GM18498 (cell line): ENCODE data around the gene OSTN.

Experiments used
- ATAC-seq: cut with Tn5 transposase; IDR thresholded peaks from one replicate; pipeline ENCODE4 v1.9.1; 2021; ENCODE audit warnings: mild to moderate bottlenecking, moderate library complexity; ENCODE audit not compliant: unreplicated experiment

Gene OSTN

DNA sequence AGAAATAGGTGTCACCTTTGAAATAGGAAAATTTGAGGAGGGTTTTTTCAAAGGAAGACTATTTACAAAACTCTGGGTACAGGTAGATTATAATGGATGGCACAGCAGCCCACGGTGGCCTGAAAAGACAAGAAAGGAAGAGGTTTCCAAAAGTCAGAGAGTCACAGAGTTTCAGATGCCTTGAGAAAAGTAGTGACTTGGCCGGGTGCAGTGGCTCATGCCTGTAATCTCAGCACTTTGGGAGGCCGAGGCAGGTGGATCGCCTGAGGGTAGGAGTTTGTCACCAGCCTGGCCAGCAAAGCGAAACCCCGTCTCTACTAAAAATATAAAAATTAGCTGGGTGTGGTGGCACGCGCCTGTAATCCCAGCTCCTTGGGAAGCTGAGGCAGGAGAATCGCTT is 35.2 kb downstream of the OSTN start:
- ATAC-seq = no peak

DNA sequence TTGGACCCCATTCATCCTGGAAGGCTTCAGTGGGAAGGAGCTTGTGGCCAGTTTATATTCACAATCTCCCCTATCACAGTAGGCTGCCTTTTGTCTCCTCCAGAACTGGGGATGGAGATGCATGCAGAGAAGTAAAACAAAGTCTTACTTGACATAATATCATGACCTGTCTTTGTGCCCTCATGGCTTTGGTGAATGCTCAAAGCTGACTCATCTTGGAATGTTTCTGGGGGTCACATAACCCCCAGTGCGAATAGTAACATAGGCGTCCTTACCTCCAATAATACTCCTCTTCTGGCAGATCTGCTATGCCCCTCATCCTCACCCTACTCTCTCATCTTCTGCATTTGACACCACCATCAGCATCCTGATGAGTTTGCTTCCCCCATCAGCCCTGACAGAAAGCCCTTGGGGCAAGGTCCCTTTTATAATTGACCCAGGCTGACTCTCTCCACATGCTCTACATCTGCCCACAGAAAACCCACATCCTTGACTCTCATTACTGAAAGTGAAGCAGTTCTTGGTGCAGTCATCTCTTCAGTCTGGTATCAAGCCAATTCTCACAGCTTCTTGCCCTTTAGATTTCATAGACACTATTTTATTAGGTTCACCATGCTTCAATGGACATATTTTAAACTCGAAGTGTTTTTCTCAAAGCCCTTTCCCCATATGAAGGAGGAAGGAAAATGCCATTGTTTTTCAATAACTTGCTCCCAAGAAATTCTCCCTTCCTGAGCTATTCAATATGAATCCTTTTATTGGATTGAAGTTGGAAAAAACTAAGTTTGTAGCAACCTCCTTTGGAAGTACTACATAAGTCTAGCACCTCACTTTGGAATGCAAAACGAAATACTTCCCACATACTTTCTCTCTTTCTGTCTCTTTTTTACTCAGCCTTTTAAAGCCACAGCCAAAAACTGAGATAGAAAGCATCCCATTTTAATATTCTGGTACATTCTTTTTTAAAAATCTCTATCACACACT is 36.6 kb downstream of the OSTN start:
- peak; percentile 99 for ATAC-seq

DNA sequence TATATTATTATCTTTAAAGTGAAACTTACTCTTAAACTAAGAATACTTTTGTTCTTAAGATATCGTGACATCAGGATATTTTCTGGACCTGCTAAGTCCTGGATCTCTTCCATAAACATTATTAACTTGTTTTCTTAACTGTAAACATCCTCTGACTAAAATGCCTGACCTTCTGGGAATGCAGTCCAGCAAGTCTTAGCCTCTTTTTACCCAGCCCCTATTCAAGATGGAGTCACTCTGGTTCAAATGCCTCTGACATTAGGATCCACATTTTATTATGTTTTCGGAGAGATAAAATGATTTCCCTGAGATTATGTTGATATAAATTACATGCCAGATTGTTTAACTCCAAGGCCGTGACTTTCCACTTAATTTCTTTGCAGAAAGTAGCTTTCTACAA is 37.6 kb downstream of the OSTN start:
- ATAC-seq = no peak

DNA sequence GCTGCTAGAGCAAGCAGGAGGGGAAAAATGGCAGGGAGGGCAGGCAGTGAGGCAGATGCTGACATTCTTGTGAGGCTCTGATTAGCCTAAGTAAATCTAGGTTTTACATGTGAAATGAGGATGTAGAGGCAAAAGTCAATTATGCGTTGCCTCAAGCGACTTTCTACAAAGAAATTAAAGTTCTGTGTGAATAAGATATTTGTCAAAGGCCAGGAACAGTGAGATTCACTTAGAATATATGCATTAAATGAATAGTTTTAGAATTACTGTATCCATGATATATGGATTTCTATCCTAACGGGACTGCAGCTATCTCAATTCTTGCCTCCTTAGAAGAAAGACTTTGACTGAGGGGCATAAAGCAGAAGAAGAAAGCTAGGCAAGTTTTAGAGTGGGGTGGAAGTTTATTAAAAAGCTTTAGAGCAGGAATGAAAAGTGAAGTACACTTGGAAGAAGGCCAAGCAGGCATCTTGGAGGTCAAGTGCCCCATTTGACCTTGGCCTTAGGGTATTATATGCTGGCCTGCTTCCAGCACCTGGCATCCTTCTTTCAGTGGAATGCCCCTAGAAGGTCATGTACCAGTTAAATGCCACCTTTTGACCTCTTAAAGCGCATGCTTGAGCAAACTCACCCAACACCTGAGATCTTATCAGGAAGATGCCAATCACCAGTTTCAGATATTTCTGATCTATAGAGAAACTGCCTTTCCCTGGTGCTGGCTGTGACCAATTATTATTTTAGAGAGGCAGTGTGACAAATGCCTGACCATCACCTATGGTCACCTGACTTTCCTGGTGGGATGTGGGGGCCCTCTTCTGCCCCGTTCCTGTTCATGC is 38.2 kb downstream of the OSTN start:
- no peak for ATAC-seq

DNA sequence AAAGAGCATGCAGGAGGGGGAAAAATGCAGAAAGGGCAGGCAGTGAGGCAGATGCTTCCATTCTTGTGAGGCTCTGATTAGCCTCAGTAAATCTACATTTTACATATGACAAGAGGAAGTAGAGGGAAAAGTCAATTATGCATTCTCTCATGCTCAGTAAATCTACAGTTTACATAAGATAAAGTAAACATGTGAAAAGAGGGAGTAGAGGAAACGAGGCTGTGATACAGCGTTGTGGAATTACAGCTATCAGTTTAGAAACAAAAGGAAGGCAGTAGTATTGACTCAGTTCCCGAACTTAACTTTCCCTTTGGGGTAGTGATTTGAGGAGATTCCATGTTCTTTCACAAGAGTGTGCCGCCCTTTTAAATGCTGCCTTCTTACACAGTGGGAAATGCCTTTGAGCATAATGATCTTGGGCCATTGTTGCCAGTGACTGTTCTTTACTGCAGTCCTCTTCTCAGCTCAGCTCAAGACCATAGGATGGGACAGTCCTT is 39.3 kb downstream of the OSTN start:
- ATAC-seq = no peak

DNA sequence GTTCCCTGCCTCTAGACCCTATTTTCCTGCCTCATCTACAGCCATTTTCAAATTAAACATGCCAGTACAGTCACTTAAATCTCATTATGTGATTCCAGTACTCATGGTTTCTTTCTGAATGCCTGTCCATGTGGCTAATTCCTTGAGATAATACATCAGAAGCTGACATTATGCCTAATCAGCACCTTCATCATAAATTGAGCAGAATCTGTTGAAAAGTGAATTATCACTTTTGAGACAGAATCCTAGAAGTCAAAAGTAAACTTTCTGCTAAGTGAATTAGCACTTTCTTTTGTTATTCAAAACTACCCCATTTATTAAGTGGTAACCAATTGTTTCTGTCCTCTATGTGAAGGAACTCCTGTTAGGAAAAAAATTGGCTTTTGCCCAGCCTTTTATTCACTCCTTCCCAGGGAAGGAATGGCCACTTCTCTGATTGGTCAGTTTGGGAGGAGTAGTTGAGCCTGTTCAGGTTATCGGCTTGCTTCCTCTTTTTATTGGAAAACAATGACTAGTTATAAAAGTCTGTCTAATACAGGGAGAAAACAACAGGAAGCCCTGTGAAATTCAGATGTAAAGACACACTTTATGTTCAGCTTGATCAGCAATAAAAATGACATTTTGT is 40.5 kb downstream of the OSTN start:
- ATAC-seq = no peak

DNA sequence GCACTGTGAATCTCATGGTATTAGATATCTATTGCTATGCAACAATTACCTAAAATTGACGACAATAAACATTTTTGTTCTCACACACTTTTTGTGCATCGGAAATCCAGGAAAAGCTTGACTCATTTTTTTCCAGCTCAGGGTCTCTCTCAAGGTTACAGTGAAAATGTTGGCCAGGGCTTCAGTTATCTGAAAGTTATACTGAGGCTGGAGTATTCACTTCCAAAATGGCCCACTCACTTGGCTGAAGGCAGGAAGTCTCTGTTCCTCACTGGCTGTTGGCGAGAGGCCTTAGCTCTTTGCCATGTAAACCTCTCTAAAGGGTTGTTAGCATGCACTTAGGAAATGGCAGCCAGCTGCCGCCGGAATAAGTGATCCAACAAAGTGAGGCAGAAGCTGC is 41.4 kb downstream of the OSTN start:
- no peak for ATAC-seq

DNA sequence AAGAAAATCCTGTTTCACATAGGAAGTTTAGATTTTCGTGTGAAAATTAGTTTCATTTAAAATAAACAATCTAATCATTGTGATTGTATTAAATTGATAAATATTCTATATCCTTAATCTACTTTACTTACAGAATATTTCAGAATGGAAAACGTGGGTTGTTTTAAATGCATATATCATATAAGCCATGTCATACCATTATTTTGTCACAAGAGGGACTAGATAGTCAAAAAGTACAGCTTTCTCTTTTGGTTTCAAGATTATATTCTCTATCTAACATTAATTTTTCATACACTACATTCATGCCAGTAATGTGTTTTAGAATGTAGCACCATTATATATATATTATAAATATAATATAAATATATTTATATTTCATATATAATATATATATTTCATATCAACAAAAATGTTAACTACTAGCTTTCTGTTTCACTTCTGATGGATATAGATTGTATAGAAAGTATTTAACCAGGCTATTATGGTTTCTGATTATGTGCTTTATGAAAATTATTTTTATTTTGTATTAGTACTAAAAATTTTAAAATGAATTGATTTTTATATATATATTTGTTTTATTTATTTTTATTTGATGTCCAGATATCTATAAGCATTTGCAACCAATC is 45.3 kb downstream of the OSTN start:
- ATAC-seq = peak; percentile 47

DNA sequence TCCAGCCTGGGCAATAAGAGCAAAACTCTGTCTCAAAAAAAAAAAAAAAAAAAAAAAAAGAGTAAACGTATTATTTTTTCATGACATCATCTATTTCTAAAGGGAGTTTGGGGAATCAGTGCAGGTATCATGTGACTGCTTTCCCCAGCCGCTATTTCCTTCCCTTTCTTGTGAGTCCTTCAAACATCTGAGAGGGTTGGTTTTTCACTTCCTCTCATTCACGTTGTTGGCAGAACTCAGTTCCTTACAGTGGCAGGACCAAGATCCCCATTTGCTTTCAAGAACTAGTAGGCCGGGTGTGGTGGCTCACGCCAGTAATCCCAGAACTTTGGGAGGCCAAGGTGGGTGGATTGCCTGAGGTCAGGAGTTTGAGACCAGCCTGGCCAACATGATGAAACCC is 47.0 kb downstream of the OSTN start:
- ATAC-seq = peak; percentile 88

DNA sequence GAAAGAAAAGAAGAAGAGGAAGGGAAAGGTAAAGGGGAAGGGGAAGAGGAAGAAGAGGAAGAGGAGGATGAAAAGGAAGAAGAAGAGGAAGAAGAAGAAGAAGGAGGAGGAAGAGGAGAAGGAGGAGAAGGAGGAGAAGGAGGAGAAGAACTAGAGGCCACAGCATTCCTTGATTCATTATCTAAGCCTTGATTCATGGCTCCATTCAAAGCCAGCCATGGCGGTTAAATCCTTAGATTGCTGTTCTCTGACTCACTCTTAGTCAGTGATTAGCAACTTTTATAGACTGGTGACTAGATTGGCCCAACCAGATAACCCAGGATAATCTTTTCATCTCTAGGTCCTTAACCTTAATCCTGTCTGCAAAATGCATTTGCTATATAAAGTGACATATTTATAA is 47.6 kb downstream of the OSTN start:
- ATAC-seq = no peak

DNA sequence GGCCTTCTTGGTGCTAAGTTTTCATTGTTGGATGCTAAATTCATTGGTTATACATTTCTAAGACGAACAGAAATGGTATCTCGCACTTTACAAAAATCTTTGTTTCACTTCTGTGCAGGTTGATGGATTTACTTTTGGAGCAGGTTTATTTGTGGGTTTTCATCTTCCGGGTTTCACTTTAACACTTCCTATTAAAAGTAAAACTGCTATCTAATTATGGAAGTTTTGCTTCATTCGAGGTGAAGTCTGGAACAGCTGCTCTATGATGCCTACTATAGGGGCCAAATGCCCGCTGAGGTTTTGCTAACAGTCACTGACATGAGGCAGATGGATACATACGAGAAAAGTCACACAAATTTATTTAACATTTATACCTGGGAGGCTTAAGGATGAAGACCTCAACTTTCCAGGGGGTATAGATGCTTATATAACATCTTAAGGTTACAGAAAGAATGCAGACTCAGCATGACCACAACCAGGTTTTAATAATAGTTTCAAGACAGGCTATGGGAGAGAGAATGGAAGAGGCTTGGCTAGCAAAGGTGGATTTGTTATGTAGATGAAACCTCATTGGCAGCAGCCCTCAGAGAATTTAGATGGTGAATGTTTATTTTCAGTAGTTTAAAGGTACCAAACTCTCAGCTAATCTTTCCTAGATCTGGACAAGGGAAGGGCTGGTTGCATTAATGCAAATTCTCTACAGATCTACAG is 54.2 kb downstream of the OSTN start:
- peak; percentile 48 for ATAC-seq

DNA sequence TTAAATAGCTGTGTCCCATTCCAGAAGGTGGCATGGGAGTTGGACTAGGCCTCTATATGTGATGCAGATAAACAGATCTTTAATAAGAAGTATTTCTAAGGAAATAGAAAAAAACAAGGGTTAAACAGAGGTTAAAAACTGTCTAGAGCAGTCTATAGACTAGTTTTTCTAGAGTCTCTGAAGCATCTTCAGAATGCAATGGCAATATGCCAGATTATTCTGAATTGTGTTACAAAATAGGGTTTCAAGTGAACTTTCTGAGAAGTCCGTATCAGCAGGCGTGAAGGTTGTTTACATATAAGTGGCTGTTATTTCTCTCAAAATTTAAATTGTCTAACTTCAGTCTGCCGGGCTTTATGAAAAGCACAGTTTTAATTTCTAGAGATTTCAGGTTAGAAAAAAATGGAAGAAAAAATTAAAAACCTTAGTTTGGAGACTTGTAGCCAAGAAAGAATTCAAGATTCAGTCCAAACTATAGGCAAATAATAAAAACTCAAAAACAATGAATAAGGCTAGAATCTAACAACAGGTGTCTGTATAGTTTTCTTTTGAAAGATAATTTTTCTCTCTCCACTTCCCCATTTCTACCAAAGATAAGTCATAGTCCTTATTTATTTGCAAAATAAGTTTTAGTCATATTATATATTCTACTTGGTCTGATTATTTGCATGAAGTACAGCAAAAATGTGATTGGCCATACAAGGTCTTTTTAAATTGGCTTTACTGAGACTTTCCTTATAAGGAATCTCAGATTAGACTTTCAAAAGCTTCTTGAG is 55.2 kb downstream of the OSTN start:
- no peak for ATAC-seq

DNA sequence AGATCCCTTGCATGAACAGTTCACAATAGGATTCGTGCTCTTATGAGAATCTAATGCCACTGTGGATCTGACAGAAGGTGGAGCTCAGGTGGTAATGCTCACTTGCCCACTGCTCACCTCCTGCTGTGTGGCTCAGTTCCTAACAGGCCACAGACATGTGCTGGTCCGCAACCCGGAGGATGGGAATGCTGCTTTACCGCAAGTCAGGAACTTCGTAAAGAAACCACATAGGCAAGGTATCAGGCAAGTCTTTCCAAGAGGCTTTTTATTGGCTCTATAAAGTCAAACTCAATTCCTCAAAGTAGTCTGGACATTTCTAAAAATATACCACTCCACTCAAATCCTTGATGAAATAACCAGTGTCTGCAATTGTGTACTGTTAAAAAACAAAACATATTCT is 56.1 kb downstream of the OSTN start:
- no peak for ATAC-seq

DNA sequence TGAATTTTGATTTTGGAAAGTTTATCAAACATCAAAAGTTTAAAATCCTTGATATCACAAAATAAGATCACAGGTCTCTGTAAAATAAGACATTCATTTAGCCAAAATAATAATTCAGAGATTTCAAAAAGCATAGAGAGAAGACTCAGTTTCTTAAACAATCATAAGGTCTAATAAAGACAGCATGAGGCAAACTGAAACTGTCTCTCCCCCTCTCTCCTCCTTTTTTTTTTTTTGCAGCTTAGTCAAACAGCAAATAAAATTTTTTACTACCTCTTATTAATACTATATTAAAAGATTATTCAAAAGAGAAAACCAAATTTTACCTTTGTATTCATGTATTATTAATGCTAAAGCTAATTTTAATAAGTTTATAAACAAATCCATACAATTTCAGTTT is 57.4 kb downstream of the OSTN start:
- ATAC-seq = no peak

DNA sequence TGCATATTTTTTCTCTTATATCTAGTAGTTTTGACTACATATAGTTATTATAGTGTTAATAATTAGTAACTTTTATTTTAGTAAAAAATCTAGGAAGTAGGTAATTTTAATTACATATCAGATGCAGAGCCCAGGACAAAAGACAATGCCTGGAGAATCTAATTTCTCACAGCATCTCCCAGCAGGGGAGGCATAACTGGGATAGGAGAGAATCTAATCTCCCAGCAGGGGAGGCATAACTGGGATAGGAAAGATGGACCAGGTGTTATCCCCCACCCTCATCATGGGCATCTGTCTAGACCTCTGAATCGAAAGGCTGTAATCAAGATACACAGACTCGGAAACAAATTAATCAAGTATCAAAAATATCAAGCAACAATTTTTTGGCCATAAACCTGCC is 58.2 kb downstream of the OSTN start:
- ATAC-seq = no peak

DNA sequence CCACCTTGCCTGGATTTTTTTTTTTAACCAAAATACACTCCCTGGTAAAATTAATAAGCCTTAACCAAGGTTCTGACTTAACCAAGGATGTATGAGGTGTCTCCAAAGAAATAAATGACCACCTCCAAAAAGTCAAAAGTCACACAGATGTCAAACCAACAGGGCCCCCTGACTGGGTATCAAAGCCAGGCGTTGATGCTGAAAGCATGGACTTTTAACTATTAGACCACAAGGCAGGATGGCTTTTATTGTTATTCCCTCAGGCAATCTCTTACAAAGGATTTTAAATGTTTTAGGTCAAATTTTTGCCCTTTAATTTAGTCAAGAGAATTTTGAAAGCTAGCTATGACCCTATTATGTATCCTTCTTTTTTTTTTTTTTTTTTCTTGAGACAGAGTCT is 60.4 kb downstream of the OSTN start:
- ATAC-seq = no peak

DNA sequence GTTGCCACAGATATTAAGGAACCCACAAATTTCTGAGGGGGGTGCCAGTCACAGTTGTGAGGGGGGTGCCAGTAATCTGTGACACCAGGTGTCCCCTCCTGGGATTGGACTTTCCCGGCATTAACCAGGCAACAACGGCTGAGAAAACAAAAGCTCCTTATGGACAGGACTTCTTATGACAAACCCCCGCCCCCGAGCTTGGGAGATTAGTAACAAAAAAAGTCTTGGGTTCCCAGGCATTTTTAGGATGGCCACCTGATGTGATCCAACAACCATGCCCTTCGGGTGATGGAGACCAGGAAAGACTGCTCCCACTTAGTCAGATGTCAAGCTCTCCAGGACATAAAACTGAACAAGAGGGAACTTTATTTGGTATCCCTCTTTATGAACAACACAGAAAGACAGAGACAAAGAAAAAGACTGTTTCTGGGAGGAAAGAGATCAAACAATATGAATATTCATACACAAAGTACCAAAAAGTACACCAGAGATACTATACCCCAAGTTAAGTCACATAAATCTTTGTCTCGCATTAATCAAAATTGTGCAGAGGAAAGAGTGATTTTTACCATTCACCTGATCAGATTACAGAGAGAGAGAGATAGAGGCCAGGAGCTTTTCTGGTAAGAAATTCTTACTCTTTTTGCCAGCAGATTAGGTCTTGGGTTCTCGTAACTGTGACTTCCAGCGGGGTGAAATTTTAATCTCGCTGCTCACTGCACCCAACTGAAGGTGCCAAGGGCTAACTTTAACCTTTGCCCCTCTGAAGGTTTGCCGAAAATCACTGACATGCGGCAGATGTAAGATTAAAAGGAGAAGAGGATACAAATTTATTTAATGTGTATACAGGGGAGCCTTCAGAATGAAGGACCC is 61.6 kb downstream of the OSTN start:
- no peak for ATAC-seq

DNA sequence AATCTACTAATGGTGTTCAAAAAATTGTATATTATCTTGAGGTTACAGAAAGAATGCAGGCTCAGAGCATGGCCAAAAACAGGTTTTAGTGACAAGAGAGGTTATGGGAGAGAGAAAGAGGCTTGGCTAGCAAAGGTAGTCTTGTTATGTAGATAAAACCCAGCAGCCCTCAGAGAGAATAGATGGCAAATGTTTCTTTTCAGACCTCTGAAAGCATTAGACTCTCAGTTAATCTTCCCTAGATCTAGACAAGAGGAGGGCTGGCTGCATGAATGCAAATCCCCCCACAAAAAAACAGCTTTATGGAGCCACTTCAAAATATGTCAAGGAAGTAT is 62.2 kb downstream of the OSTN start:
- ATAC-seq = no peak

DNA sequence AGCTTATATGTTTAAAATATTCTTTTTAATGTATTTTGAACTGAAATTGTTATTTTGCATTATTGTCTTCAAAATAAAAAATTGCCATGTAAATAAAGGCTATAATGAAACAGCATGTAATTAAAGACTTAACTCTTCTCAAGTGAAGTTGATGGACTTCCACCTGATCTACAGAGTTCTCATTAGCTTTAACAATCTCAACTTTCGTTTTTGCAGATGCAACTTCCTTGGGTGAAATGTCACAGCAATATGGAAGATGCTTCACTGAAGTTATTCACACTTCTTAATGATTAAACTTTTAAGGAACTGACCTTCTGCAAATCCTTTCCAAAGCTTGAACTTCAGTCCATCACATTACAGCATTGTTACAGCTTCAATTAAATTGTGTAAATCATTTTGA is 63.6 kb downstream of the OSTN start:
- peak; percentile 42 for ATAC-seq
